ENCODE data around the gene AIM2.

AIM2 gene

DNA sequence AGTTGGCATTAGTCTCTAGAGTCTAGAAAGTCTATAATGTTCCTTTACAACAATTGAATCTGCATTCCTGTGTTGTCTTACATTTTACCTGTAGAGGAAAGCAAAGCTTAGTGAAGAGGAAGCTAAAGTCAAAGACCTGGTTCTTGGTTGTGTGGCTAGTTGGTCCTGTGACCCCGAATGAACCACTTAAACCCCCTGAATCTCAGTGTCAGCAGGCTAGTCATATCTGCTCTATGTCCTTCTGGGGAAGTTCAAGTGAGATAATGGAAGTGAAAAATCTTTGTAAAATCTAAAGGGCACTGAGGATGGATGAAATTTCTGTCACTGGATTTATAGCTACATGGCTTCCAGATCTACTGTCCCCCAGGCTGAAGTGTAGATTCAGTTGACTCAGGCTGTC, 24.0 kb upstream of the AIM2 start:
- no peak overlapping the region for H3K4me3 ChIP-seq (ENCODE audit: control insufficient read depth, low read depth, low read length)
- TF ChIP-seq, protein P1, sequence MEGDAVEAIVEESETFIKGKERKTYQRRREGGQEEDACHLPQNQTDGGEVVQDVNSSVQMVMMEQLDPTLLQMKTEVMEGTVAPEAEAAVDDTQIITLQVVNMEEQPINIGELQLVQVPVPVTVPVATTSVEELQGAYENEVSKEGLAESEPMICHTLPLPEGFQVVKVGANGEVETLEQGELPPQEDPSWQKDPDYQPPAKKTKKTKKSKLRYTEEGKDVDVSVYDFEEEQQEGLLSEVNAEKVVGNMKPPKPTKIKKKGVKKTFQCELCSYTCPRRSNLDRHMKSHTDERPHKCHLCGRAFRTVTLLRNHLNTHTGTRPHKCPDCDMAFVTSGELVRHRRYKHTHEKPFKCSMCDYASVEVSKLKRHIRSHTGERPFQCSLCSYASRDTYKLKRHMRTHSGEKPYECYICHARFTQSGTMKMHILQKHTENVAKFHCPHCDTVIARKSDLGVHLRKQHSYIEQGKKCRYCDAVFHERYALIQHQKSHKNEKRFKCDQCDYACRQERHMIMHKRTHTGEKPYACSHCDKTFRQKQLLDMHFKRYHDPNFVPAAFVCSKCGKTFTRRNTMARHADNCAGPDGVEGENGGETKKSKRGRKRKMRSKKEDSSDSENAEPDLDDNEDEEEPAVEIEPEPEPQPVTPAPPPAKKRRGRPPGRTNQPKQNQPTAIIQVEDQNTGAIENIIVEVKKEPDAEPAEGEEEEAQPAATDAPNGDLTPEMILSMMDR (conservative IDR thresholded peaks at IDR 0.05; ENCODE audit: control insufficient read depth, insufficient read depth, low read depth, low read length): no peak
- no peak for DNase-seq (ENCODE audit: low read depth)

DNA sequence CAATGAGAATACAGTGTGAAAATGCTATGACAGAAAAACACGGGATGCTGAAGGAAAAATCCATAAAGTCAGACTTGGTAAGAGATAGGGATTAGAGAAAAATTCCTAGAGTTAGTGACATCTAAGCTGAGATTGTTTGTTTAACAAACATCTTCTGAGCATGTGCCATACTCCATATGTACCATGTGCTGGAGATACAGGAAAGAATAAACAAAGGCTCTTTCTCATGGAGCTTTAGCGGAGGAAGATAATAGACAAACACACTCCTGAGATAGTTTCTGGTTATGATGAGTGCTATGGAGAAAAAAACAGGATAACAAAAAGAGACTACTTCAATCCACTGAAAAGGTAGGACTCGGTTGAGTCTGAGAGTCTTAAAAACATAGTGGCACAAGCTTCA, 22.0 kb upstream of the AIM2 start:
- no peak overlapping the region for H3K4me3 ChIP-seq (ENCODE audit: control insufficient read depth, low read depth, low read length)
- no peak for DNase-seq (ENCODE audit: low read depth)
- TF ChIP-seq, protein P1 (conservative IDR thresholded peaks at IDR 0.05; ENCODE audit: control insufficient read depth, insufficient read depth, low read depth, low read length): no peak

DNA sequence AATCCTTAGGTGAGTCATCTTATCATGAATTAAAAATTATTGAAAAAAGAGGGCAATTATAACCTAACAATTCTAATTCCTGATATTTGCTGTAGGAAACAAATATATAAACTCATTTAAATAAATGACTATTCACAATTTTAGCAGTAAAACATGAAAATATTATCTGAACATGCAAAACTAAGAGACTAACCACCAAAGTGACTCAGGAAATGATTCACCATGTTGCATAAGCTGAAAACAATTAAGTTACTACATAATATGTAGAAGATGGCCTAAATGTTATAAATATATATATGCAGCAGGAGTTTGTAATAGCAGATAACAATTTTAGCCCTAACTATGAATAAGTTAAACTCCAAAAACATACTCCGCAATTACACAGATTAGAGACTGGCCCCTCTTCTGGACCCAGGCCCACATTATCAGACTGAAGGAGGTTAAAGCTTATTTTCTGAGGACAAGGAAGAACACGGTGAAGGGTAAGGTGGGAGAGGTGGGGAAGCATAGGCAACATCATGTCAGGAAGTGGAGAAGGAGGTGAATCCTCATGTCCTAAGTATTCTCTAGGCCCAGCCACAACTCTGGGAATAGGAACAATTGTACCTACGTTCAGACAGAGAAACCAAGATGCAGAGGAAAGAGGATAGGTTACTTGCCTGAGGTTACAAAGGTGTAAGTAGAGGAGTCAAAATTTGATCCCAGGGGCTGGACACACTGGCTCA, 15.6 kb upstream of the AIM2 start:
- TF ChIP-seq, protein P1 (conservative IDR thresholded peaks at IDR 0.05; ENCODE audit: control insufficient read depth, insufficient read depth, low read depth, low read length): no peak
- DNase-seq (ENCODE audit: low read depth): peak; percentile 91
- H3K4me3 ChIP-seq (ENCODE audit: control insufficient read depth, low read depth, low read length): no peak overlapping the region

DNA sequence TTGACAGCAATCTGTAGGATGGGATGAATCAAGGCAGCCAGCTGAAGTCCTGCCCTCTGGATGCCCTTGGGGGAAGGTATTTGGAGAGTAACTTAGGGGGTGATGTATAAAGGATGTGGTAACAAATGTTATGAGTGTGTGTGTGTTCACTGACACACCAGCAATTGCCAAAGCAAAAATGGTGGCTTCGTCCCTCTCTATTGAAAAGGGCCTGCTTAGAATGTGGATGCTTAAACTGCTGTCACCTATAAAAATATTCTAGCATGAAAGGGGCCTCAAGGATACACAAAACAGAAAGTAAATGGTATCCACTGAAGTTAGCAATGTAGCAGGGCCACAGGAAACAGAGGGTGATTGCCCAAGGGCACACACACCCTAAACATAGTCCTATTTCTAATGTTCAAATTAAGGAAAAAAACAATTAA, 15.1 kb upstream of the AIM2 start:
- peak; percentile 80 for DNase-seq (ENCODE audit: low read depth)
- TF ChIP-seq, protein P1 (conservative IDR thresholded peaks at IDR 0.05; ENCODE audit: control insufficient read depth, insufficient read depth, low read depth, low read length): no peak
- no peak overlapping the region for H3K4me3 ChIP-seq (ENCODE audit: control insufficient read depth, low read depth, low read length)

DNA sequence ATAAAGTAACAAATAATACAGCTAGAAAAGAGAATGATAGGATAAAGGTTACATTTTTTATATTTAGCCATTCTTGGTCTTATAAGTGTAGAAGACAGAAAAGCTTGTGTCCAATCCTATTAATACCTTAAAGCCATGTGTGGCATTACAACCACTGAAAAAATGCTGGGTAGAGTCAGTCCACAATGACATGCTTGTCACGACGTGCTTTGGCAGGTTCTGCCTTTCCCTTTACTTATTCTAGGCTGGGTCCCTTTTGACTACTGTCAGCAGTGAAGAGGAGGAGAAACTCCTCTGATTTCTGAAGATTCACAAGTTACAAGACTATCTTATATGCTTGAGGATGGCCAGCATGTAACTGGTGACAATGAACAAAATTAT, 14.6 kb upstream of the AIM2 start:
- H3K4me3 ChIP-seq (ENCODE audit: control insufficient read depth, low read depth, low read length): no peak overlapping the region
- TF ChIP-seq, protein P1 (conservative IDR thresholded peaks at IDR 0.05; ENCODE audit: control insufficient read depth, insufficient read depth, low read depth, low read length): no peak
- no peak for DNase-seq (ENCODE audit: low read depth)

DNA sequence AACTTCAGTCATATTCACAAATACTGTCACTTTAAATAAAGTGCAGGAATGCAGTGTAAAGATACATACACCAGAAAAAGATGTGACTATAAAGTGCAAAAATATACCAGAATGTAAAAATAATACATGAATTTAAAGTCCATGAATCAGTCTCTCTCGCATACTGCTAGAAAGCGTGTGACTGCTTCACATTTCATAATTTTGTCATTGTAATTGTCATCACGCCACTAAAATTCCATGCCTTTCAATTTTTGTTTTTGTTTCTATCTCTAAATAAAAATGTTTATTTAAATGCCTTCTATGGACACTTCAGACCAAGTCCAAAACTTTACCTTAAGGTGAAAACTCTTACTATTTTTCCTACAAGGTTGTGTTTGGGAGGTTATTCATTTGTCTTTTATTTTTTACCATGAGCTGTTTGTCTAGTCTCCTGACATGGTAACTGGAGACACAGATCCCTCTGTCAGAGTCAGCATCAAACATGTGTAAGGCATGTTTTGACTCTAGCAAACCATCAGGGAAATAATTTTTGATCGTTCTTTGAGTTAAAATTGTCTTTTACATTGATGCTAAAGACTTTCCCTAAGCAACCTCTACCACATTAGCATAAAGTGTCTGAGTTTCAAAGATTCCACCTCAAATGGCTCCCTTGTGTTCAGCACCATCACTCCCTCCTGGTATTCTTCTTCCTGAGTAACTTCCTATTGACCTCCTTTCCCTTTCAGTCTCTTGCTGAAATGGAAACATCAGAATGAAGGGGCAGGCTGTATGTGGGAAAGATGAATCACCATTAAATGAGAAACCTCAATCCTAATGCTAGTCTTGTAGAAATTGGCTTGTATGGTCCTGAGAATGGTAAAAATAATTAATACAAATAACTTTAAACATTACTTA, 14.0 kb upstream of the AIM2 start:
- TF ChIP-seq, protein P1 (conservative IDR thresholded peaks at IDR 0.05; ENCODE audit: control insufficient read depth, insufficient read depth, low read depth, low read length): no peak
- DNase-seq (ENCODE audit: low read depth): peak; percentile 69
- H3K4me3 ChIP-seq (ENCODE audit: control insufficient read depth, low read depth, low read length): no peak overlapping the region
